ENCODE results near the gene TGIF2. TPM values are rescaled to one million over a fixed set of nuclear protein-coding genes. Genes with fewer than 3 reads are reported as not detected.

Gene TGIF2
- total RNA-seq, 1 experiment from 2014 or later = 81.7 TPM

- TF ChIP-seq, protein P1, sequence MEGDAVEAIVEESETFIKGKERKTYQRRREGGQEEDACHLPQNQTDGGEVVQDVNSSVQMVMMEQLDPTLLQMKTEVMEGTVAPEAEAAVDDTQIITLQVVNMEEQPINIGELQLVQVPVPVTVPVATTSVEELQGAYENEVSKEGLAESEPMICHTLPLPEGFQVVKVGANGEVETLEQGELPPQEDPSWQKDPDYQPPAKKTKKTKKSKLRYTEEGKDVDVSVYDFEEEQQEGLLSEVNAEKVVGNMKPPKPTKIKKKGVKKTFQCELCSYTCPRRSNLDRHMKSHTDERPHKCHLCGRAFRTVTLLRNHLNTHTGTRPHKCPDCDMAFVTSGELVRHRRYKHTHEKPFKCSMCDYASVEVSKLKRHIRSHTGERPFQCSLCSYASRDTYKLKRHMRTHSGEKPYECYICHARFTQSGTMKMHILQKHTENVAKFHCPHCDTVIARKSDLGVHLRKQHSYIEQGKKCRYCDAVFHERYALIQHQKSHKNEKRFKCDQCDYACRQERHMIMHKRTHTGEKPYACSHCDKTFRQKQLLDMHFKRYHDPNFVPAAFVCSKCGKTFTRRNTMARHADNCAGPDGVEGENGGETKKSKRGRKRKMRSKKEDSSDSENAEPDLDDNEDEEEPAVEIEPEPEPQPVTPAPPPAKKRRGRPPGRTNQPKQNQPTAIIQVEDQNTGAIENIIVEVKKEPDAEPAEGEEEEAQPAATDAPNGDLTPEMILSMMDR (conservative IDR thresholded peaks at IDR 0.05) = no peak
- H4K20me1 ChIP-seq (ENCODE audit: control insufficient read depth, insufficient read depth, insufficient read length) = no peaks in the 10 kb centered on the region
- H3K23me2 ChIP-seq (ENCODE audit: insufficient read length, low read depth, low read length, poor library complexity, severe bottlenecking) = no peaks in the 10 kb centered on the region
- H3K27ac ChIP-seq (ENCODE audit: insufficient read length, low read depth, low read length) = no peak overlapping the region
- H3K9ac ChIP-seq (ENCODE audit: extremely low read depth, insufficient read length, low read length) = no peak overlapping the region
- Mint-ChIP-seq H3K27ac (peak overlapping the region in 1 of 3 experiments; percentile 33; a peak in 2 of 7 replicates), H3K4me1 (peaks cover 0 to 5% of the 10 kb centered on the region in 2 experiments; a peak in 1 of 4 replicates), H3K36me3 (ENCODE audit: insufficient read depth in 1 of 3, low read depth in 3 of 3) (peaks cover 13 to 39% (median 21%) of the 10 kb centered on the region in 3 experiments; a peak in 6 of 7 replicates), H3K4me3 (no peak overlapping the region), H3K9me3 (no peaks in the 10 kb centered on the region), H3K27me3 (ENCODE audit: low read depth) (no peaks in the 10 kb centered on the region)
- no peak overlapping the region for H3K23ac ChIP-seq (ENCODE audit: insufficient read length, low read depth, low read length)
- H3K18ac ChIP-seq (ENCODE audit: insufficient read length, low read depth, low read length) = no peak overlapping the region
- H2AK5ac ChIP-seq (ENCODE audit: insufficient read length, low read length) = no peak overlapping the region
- no peak overlapping the region for H3T11ph ChIP-seq (ENCODE audit: low read length)
- no peak for DNase-seq
- no peak overlapping the region for H3K14ac ChIP-seq (ENCODE audit: insufficient read depth, low read length)
- H3K79me1 ChIP-seq (ENCODE audit: insufficient read depth, low read depth, low read length, poor library complexity, severe bottlenecking) = no peaks in the 10 kb centered on the region
- no peak overlapping the region for H4K91ac ChIP-seq (ENCODE audit: insufficient read length, low read depth, low read length)
- H2BK20ac ChIP-seq (ENCODE audit: low read depth, low read length, poor library complexity, severe bottlenecking) = no peak overlapping the region
- no peaks in the 10 kb centered on the region for H3K9me3 ChIP-seq (ENCODE audit: control insufficient read depth, low read depth, low read length)
- no peak overlapping the region for H2AFZ ChIP-seq (ENCODE audit: low read length)
- H2BK12ac ChIP-seq (ENCODE audit: insufficient read length, low read depth, low read length) = no peak overlapping the region
- WGBS (ENCODE audit: extremely low coverage, insufficient read length, low lambda C conversion rate) = no CpG with 5 or more reads among the region's 9 CpGs
- no peak overlapping the region for H3K56ac ChIP-seq (ENCODE audit: insufficient read length, low read depth, low read length)
- no peak overlapping the region for H4K8ac ChIP-seq (replicated peaks; ENCODE audit: insufficient read length, low read depth, low read length)
- H2BK120ac ChIP-seq (ENCODE audit: low read depth, low read length, poor library complexity, severe bottlenecking) = no peak overlapping the region
- H3K27me3 ChIP-seq (ENCODE audit: insufficient read depth, low read length) = no peaks in the 10 kb centered on the region
- no peak overlapping the region for H2BK5ac ChIP-seq (ENCODE audit: insufficient read length, low read length)
- no peak overlapping the region for H2BK15ac ChIP-seq (ENCODE audit: low read depth, low read length)
- no peak overlapping the region for H3K4ac ChIP-seq (ENCODE audit: low read depth, low read length)
- no peak overlapping the region for H4K5ac ChIP-seq (ENCODE audit: insufficient read length, low read depth, low read length)
- H3K79me2 ChIP-seq (ENCODE audit: insufficient read depth, low read length) = no peaks in the 10 kb centered on the region
- H3K4me1 ChIP-seq (ENCODE audit: insufficient read depth, low read length) = no peaks in the 10 kb centered on the region
- no peak overlapping the region for H3K4me2 ChIP-seq (ENCODE audit: insufficient read depth, insufficient read length, low read length)
Observed at GRCh38 chr20:36549628-36549941, 23.8 kb upstream of the TGIF2 start.
